ENCODE data around the gene OR52I1. TPM values are rescaled to one million over a fixed set of nuclear protein-coding genes. Genes with fewer than 3 reads are reported as not detected.

OR52I1 gene
- polyA plus RNA-seq, 2 of the 4 experiments (the other 2 are of a cell fraction): not detected

DNA sequence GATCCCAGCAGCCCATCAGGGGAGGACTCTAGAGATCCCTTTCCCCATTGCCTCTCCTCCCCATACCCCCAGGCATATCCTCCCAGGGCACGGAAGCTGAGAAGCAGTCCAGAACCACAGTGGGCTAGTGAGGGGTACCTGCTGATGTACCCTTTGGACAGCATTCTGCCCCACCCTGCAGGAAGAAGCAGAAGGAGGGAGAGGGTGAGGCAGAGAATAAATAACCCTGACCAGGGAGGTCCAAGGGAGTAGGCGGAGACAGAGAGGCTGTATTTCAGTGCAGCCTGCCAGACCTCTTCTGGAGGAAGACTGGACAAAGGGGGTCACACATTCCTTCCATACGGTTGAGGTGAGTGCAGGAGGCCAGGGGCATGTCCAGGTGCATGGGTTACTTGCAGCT is 49.8 kb downstream of the OR52I1 start, which contains the start of gene OR51E1:
TSS of gene OR51E1 (plus strand) at position 301 of the 400 bp plus-strand sequence. CDS start 8,545 bp downstream, outside the sequence.
- 13% methylated on average over 2 of the region's 3 CpGs for WGBS (ENCODE audit: missing lambda C conversion rate)
- TF ChIP-seq RFX5 (IDR thresholded peaks at IDR 0.05) (no peak), ZC3H11A (IDR thresholded peaks at IDR 0.05) (no peak), NFE2L2 (conservative IDR thresholded peaks at IDR 0.05; ENCODE audit: low read length) (no peak), POLR2A (IDR thresholded peaks at IDR 0.05; ENCODE audit: low read length) (no peak), ESRRA (IDR thresholded peaks at IDR 0.05; ENCODE audit: borderline replicate concordance, low read length) (no peak), RNF2 (IDR thresholded peaks at IDR 0.05; ENCODE audit: borderline replicate concordance, low read depth) (no peak), RCOR1 (IDR thresholded peaks at IDR 0.05; ENCODE audit: low read depth, low read length) (no peak), MAZ (IDR thresholded peaks at IDR 0.05; ENCODE audit: borderline replicate concordance, low read depth, low read length) (no peak), CBX8 (IDR thresholded peaks at IDR 0.05) (no peak), FOSB (CRISPR knock-in tag; IDR thresholded peaks at IDR 0.05) (no peak), KDM5A (IDR thresholded peaks at IDR 0.05) (no peak), FOXS1 (CRISPR knock-in tag; IDR thresholded peaks at IDR 0.05) (no peak), PHF8 (IDR thresholded peaks at IDR 0.05; ENCODE audit: borderline replicate concordance, low read depth) (no peak)
- TF ChIP-seq, protein P1, sequence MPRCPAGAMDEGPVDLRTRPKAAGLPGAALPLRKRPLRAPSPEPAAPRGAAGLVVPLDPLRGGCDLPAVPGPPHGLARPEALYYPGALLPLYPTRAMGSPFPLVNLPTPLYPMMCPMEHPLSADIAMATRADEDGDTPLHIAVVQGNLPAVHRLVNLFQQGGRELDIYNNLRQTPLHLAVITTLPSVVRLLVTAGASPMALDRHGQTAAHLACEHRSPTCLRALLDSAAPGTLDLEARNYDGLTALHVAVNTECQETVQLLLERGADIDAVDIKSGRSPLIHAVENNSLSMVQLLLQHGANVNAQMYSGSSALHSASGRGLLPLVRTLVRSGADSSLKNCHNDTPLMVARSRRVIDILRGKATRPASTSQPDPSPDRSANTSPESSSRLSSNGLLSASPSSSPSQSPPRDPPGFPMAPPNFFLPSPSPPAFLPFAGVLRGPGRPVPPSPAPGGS (IDR thresholded peaks at IDR 0.05): no peak
- TF ChIP-seq, protein P2, sequence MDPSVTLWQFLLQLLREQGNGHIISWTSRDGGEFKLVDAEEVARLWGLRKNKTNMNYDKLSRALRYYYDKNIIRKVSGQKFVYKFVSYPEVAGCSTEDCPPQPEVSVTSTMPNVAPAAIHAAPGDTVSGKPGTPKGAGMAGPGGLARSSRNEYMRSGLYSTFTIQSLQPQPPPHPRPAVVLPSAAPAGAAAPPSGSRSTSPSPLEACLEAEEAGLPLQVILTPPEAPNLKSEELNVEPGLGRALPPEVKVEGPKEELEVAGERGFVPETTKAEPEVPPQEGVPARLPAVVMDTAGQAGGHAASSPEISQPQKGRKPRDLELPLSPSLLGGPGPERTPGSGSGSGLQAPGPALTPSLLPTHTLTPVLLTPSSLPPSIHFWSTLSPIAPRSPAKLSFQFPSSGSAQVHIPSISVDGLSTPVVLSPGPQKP (IDR thresholded peaks at IDR 0.05; ENCODE audit: low read depth, low read length): no peak
- TF ChIP-seq, protein P3, sequence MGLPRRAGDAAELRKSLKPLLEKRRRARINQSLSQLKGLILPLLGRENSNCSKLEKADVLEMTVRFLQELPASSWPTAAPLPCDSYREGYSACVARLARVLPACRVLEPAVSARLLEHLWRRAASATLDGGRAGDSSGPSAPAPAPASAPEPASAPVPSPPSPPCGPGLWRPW (IDR thresholded peaks at IDR 0.05): no peak
- Histone ChIP-seq H3K4me3 (no peak within 1 kb of the TSS), H3K4me2 (no peak within 1 kb of the TSS), H3K9me3 (no peaks in the 10 kb centered on the region), H3K27ac (no peak within 1 kb of the TSS), H3K4me1 (no peaks in the 10 kb centered on the region)
- ChIA-PET POLR2A (no interaction called here), CTCF (interaction anchor here (1.2 to 2.4 kb wide), 2 partner anchors 7 to 39 kb away, joined by 3 to 10 read pairs; partner anchors contain the start of gene OR51D1)
- DNase-seq (ENCODE audit: low read depth in 1 of 2, low spot score in 1 of 2) (no peak), FAIRE-seq (no peak), ATAC-seq (no peak)

DNA sequence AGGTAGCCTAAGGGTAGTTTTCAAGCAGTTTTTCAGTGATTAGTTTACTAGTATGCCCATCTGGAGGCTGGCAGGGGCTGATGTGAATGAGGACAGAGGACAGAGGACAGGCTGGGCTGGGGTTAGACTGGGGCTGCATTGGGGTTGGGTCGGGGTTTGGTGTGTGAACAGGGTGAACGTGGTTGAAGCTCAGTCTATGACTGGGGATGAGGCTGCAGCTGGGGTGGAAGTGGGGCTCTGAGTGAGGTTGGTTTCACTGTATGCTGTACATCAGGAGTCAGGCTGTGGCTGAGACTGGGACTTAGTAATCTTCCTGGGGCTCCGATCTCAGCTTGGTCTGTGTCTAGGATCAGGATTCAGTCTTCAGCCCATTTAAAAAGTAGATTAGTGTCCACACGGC is 50.4 kb downstream of the OR52I1 start:
- 28% methylated on average over 4 of the region's 4 CpGs for WGBS (ENCODE audit: missing lambda C conversion rate)
- Histone ChIP-seq H3K4me1 (no peaks in the 10 kb centered on the region), H3K9me3 (no peaks in the 10 kb centered on the region), H3K4me3 (no peak overlapping the region), H3K27ac (no peak overlapping the region), H3K4me2 (no peak overlapping the region)
- POLR2A ChIA-PET: no interaction called here
- FAIRE-seq (no peak), DNase-seq (ENCODE audit: low read depth in 1 of 2, low spot score in 1 of 2) (no peak), ATAC-seq (no peak; a peak in 1 of 6 replicates)
- TF ChIP-seq, protein P3 (IDR thresholded peaks at IDR 0.05): no peak
- TF ChIP-seq, protein P4, sequence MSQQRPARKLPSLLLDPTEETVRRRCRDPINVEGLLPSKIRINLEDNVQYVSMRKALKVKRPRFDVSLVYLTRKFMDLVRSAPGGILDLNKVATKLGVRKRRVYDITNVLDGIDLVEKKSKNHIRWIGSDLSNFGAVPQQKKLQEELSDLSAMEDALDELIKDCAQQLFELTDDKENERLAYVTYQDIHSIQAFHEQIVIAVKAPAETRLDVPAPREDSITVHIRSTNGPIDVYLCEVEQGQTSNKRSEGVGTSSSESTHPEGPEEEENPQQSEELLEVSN (IDR thresholded peaks at IDR 0.05; ENCODE audit: borderline replicate concordance, low read depth): no peak
- TF ChIP-seq MAFK (IDR thresholded peaks at IDR 0.05; ENCODE audit: partially characterized antibody) (no peak), CHD4 (IDR thresholded peaks at IDR 0.05; ENCODE audit: borderline replicate concordance) (no peak), EP300 (IDR thresholded peaks at IDR 0.05) (no peak), NFE2L2 (conservative IDR thresholded peaks at IDR 0.05; ENCODE audit: low read length) (no peak), RARB (CRISPR knock-in tag; IDR thresholded peaks at IDR 0.05) (no peak), ZC3H11A (IDR thresholded peaks at IDR 0.05) (no peak), MAZ (IDR thresholded peaks at IDR 0.05; ENCODE audit: borderline replicate concordance, low read depth, low read length) (no peak), NR3C1 (IDR thresholded peaks at IDR 0.05) (no peak), FOSB (CRISPR knock-in tag; IDR thresholded peaks at IDR 0.05) (no peak), BHLHE40 (IDR thresholded peaks at IDR 0.05; ENCODE audit: low read depth, low read length) (no peak), TFCP2L1 (CRISPR knock-in tag; IDR thresholded peaks at IDR 0.05) (no peak), CBX8 (IDR thresholded peaks at IDR 0.05) (no peak), TP53 (CRISPR knock-in tag; IDR thresholded peaks at IDR 0.05) (no peak), GATA3 (IDR thresholded peaks at IDR 0.05; ENCODE audit: borderline replicate concordance) (no peak), HOXB13 (CRISPR knock-in tag; IDR thresholded peaks at IDR 0.05; ENCODE audit: low read depth) (no peak)
- TF ChIP-seq, protein P2 (IDR thresholded peaks at IDR 0.05; ENCODE audit: low read depth, low read length): no peak
- TF ChIP-seq, protein P1 (IDR thresholded peaks at IDR 0.05): no peak
- TF ChIP-seq, protein P5, sequence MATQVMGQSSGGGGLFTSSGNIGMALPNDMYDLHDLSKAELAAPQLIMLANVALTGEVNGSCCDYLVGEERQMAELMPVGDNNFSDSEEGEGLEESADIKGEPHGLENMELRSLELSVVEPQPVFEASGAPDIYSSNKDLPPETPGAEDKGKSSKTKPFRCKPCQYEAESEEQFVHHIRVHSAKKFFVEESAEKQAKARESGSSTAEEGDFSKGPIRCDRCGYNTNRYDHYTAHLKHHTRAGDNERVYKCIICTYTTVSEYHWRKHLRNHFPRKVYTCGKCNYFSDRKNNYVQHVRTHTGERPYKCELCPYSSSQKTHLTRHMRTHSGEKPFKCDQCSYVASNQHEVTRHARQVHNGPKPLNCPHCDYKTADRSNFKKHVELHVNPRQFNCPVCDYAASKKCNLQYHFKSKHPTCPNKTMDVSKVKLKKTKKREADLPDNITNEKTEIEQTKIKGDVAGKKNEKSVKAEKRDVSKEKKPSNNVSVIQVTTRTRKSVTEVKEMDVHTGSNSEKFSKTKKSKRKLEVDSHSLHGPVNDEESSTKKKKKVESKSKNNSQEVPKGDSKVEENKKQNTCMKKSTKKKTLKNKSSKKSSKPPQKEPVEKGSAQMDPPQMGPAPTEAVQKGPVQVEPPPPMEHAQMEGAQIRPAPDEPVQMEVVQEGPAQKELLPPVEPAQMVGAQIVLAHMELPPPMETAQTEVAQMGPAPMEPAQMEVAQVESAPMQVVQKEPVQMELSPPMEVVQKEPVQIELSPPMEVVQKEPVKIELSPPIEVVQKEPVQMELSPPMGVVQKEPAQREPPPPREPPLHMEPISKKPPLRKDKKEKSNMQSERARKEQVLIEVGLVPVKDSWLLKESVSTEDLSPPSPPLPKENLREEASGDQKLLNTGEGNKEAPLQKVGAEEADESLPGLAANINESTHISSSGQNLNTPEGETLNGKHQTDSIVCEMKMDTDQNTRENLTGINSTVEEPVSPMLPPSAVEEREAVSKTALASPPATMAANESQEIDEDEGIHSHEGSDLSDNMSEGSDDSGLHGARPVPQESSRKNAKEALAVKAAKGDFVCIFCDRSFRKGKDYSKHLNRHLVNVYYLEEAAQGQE (IDR thresholded peaks at IDR 0.05): no peak
- CTCF ChIA-PET: interaction anchor here (0.8 to 2.4 kb wide), 2 partner anchors 8 to 11 kb away, joined by 3 to 10 read pairs; partner anchors contain the start of gene OR51D1
